ENCODE measurements around the gene SPTBN1. TPM values are rescaled to one million over a fixed set of nuclear protein-coding genes. Genes with fewer than 3 reads are reported as not detected.

SPTBN1 gene
- total and polyA plus RNA-seq, 2 of the 4 experiments (the other 2 are of a cell fraction), result 49.1 to 241 TPM

- H3K56ac ChIP-seq (ENCODE audit: extremely low read depth, insufficient read depth, low read length), result no peak overlapping the region
- H3K4me1 ChIP-seq (ENCODE audit: control insufficient read depth, insufficient read depth, low read length), result peaks cover 3% of the 10 kb centered on the region; the same call in 1 of the 2 replicates
- no peak overlapping the region for H4K8ac ChIP-seq (ENCODE audit: low read depth in 2 of 2, low read length in 2 of 2)
- intact Hi-C loops (cut with micrococcal nuclease), result no loop called here
- no peak overlapping the region for H2BK5ac ChIP-seq (ENCODE audit: low read depth, low read length, poor library complexity, severe bottlenecking)
- H2AFZ ChIP-seq (replicated peaks; ENCODE audit: low read length, poor library complexity), result no peak overlapping the region
- no peak overlapping the region for H2AK9ac ChIP-seq (replicated peaks; ENCODE audit: low read depth, low read length, poor library complexity)
- CTCF ChIA-PET, result interaction anchor here (0.6 kb wide), 1 partner anchor 32 kb away, joined by 3 read pairs; no protein-coding TSS in a partner anchor
- no peak overlapping the region for H2BK15ac ChIP-seq (ENCODE audit: low read depth, low read length)
- no CpG with 5 or more reads among the region's 4 CpGs for WGBS, 2 experiments (ENCODE audit: extremely low coverage in 2 of 2, insufficient read length in 1 of 2)
- no peak overlapping the region for H3K23ac ChIP-seq (ENCODE audit: low read depth, low read length)
- no peaks in the 10 kb centered on the region for H3K36me3 ChIP-seq (ENCODE audit: control insufficient read depth, insufficient read depth, low read length)
- TF ChIP-seq RAD21 (IDR thresholded peaks at IDR 0.05; ENCODE audit: low read length) (no peak), MAZ (IDR thresholded peaks at IDR 0.05; ENCODE audit: borderline replicate concordance, low read depth, low read length) (no peak), POLR2A (IDR thresholded peaks at IDR 0.05; ENCODE audit: low read depth, low read length) (no peak), MXI1 (IDR thresholded peaks at IDR 0.05; ENCODE audit: borderline replicate concordance, low read depth, low read length) (no peak), NFE2L2 (IDR thresholded peaks at IDR 0.05; ENCODE audit: low read depth, low read length) (no peak), FOS (IDR thresholded peaks at IDR 0.05; ENCODE audit: low read depth, low read length) (no peak), RCOR1 (IDR thresholded peaks at IDR 0.05; ENCODE audit: insufficient replicate concordance, low read length) (no peak), CHD1 (IDR thresholded peaks at IDR 0.05; ENCODE audit: low read depth, low read length) (no peak), SMC3 (IDR thresholded peaks at IDR 0.05; ENCODE audit: low read depth, low read length) (no peak), BHLHE40 (IDR thresholded peaks at IDR 0.05; ENCODE audit: low read depth, low read length) (no peak), CEBPB (IDR thresholded peaks at IDR 0.05; ENCODE audit: low read depth, low read length) (no peak), RFX5 (IDR thresholded peaks at IDR 0.05; ENCODE audit: low read depth, low read length) (no peak), MAFK (IDR thresholded peaks at IDR 0.05; ENCODE audit: low read depth, low read length) (no peak)
- TF ChIP-seq, protein P1, sequence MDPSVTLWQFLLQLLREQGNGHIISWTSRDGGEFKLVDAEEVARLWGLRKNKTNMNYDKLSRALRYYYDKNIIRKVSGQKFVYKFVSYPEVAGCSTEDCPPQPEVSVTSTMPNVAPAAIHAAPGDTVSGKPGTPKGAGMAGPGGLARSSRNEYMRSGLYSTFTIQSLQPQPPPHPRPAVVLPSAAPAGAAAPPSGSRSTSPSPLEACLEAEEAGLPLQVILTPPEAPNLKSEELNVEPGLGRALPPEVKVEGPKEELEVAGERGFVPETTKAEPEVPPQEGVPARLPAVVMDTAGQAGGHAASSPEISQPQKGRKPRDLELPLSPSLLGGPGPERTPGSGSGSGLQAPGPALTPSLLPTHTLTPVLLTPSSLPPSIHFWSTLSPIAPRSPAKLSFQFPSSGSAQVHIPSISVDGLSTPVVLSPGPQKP (IDR thresholded peaks at IDR 0.05; ENCODE audit: borderline replicate concordance, low read depth, low read length), result no peak
- TF ChIP-seq, protein P2, sequence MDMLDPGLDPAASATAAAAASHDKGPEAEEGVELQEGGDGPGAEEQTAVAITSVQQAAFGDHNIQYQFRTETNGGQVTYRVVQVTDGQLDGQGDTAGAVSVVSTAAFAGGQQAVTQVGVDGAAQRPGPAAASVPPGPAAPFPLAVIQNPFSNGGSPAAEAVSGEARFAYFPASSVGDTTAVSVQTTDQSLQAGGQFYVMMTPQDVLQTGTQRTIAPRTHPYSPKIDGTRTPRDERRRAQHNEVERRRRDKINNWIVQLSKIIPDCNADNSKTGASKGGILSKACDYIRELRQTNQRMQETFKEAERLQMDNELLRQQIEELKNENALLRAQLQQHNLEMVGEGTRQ (IDR thresholded peaks at IDR 0.05; ENCODE audit: low read depth, low read length), result no peak
- TF ChIP-seq, protein P3, sequence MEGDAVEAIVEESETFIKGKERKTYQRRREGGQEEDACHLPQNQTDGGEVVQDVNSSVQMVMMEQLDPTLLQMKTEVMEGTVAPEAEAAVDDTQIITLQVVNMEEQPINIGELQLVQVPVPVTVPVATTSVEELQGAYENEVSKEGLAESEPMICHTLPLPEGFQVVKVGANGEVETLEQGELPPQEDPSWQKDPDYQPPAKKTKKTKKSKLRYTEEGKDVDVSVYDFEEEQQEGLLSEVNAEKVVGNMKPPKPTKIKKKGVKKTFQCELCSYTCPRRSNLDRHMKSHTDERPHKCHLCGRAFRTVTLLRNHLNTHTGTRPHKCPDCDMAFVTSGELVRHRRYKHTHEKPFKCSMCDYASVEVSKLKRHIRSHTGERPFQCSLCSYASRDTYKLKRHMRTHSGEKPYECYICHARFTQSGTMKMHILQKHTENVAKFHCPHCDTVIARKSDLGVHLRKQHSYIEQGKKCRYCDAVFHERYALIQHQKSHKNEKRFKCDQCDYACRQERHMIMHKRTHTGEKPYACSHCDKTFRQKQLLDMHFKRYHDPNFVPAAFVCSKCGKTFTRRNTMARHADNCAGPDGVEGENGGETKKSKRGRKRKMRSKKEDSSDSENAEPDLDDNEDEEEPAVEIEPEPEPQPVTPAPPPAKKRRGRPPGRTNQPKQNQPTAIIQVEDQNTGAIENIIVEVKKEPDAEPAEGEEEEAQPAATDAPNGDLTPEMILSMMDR (conservative IDR thresholded peaks at IDR 0.05; ENCODE audit: low read depth, low read length), result no peak
- H3K9ac ChIP-seq (ENCODE audit: low read depth, low read length), result no peak overlapping the region
- no peak overlapping the region for H3K27ac ChIP-seq (ENCODE audit: insufficient read depth, low read length)
- POLR2A ChIA-PET (ENCODE audit: unreplicated experiment), result no interaction called here
- H3K9me3 ChIP-seq (ENCODE audit: control insufficient read depth, insufficient read depth, low read length), result no peaks in the 10 kb centered on the region
- no peaks in the 10 kb centered on the region for H3K27me3 ChIP-seq (ENCODE audit: control insufficient read depth, insufficient read depth, low read length)
- H3K9me1 ChIP-seq (ENCODE audit: insufficient read depth, low read length), result peaks cover 7% of the 10 kb centered on the region
- in situ Hi-C loops (cut with MboI; ENCODE audit: low sequenced_read_pairs), result no loop called here
- H3K4ac ChIP-seq (ENCODE audit: low read depth, low read length), result no peak overlapping the region
- H3K79me1 ChIP-seq (ENCODE audit: low read depth in 1 of 2, low read length in 2 of 2), result peaks cover 48 to 80% of the 10 kb centered on the region in 2 experiments
- dilution Hi-C loops (cut with HindIII; ENCODE audit: low sequenced_read_pairs, unreplicated experiment), result no loop called here
- no peak overlapping the region for H2BK120ac ChIP-seq (ENCODE audit: low read depth, low read length)
- no TSS peak for BruUV-seq (replicated peaks)
- ATAC-seq (ENCODE audit: low read depth), result no peak
- no peak overlapping the region for H4K91ac ChIP-seq (ENCODE audit: insufficient read depth, low read depth, low read length)
- no peak overlapping the region for H3K4me2 ChIP-seq (ENCODE audit: low read depth, low read length)
- DNase-seq, result no peak
- no peak overlapping the region for H2BK20ac ChIP-seq (ENCODE audit: low read depth, low read length)
- no peak overlapping the region for H3K14ac ChIP-seq (replicated peaks; ENCODE audit: low read depth, low read length)
- no peak overlapping the region for H4K5ac ChIP-seq (ENCODE audit: low read depth, low read length)
- no peak overlapping the region for H3K18ac ChIP-seq (ENCODE audit: low read depth, low read length)
- H4K20me1 ChIP-seq (ENCODE audit: insufficient read depth, low read length), result peaks cover 55% of the 10 kb centered on the region
- no peak overlapping the region for H2AK5ac ChIP-seq (ENCODE audit: low read depth, low read length)
- H3K4me3 ChIP-seq (ENCODE audit: insufficient read depth, low read depth, low read length), result no peak overlapping the region
Measured at GRCh38 chr2:54496920-54497319, 40.8 kb downstream of the SPTBN1 start.

All from IMR-90 (cell line).